Thyroid gland (tissue), 4 donors: ENCODE results near the gene ATF5.

Experiments used
- CTCF ChIP-seq, 6 experiments: fragments of 200-600 bp in 3 of 6; fragments of 450-650 bp in 3 of 6; sonication (generic) in 3 of 6; IDR thresholded peaks; one replicate each; pipeline ENCODE4 v1.5.1; 2016 to 2019; ENCODE audit warnings: antibody characterized with exemption in 6 of 6, mild to moderate bottlenecking in 2 of 6, inconsistent platforms in 1 of 6, moderate library complexity in 1 of 6
- POLR2A ChIP-seq, 2 donors: fragments of 450-650 bp; IDR thresholded peaks; one replicate each; pipeline ENCODE4 v1.6.1; 2017; ENCODE audit warnings: antibody characterized with exemption in 2 of 2, mild to moderate bottlenecking in 2 of 2, moderate library complexity in 1 of 2

GRCh38 chr19:49946415-49946814 is 17.4 kb downstream of the ATF5 start:
- TF ChIP-seq POLR2A (IDR thresholded peaks at IDR 0.05), result no peak
- TF ChIP-seq CTCF (IDR thresholded peaks at IDR 0.05), result no peak
